Measurements from ENCODE around the gene HEPH. TPM values are rescaled to one million over a fixed set of nuclear protein-coding genes. Genes with fewer than 3 reads are reported as not detected.

Gene HEPH
- total RNA-seq: 2.5 and 11.6 TPM in 2 replicates

GRCh38 chrX:66163849-66164411 lies at the start of gene HEPH:
HEPH (plus strand) TSS chrX:66164247; CDS start chrX:66170571, 6,324 bp downstream.

Other genes with a start within 250 kb of the HEPH start
- gene VSIG4, start 124.2 kb upstream of the HEPH start, total RNA-seq: not detected in 2 replicates